ENCODE data around the gene FUT8.

The FUT8 gene

GRCh38 chr14:65718629-65719028 lies 306.1 kb downstream of the FUT8 start:
- DNase-seq = no peak

GRCh38 chr14:65720171-65720570 lies 307.6 kb downstream of the FUT8 start:
- DNase-seq = no peak

- no peak for DNase-seq
These were observed 308.2 kb downstream of the FUT8 start for GRCh38 chr14:65720743-65721142.

GRCh38 chr14:65723348-65723747 lies 310.8 kb downstream of the FUT8 start:
- DNase-seq = no peak

GRCh38 chr14:65728604-65729003 lies 316.1 kb downstream of the FUT8 start:
- DNase-seq = no peak

- DNase-seq = no peak
These were observed 317.0 kb downstream of the FUT8 start for GRCh38 chr14:65729566-65729965.

- no peak for DNase-seq
These were observed 319.5 kb downstream of the FUT8 start for GRCh38 chr14:65731933-65732506.

- DNase-seq = no peak
These were observed 325.8 kb downstream of the FUT8 start for GRCh38 chr14:65738339-65738738.

- no peak for DNase-seq
These were observed 333.1 kb downstream of the FUT8 start for GRCh38 chr14:65745396-65746190.

GRCh38 chr14:65748796-65749195 lies 336.3 kb downstream of the FUT8 start:
- DNase-seq = no peak

GRCh38 chr14:65749287-65749686 lies 336.8 kb downstream of the FUT8 start:
- DNase-seq = no peak

- no peak for DNase-seq
These were observed 338.4 kb downstream of the FUT8 start for GRCh38 chr14:65750906-65751305.

- no peak for DNase-seq
These were observed 339.0 kb downstream of the FUT8 start for GRCh38 chr14:65751510-65751909.

- no peak for DNase-seq
These were observed 340.5 kb downstream of the FUT8 start for GRCh38 chr14:65753061-65753460.

- DNase-seq = no peak
These were observed 342.8 kb downstream of the FUT8 start for GRCh38 chr14:65755331-65755730.

GRCh38 chr14:65756880-65757279 lies 344.4 kb downstream of the FUT8 start:
- no peak for DNase-seq

GRCh38 chr14:65769151-65769550 lies 356.6 kb downstream of the FUT8 start:
- no peak for DNase-seq

GRCh38 chr14:65770681-65771080 lies 358.2 kb downstream of the FUT8 start:
- DNase-seq = no peak

GRCh38 chr14:65771271-65771670 lies 358.7 kb downstream of the FUT8 start:
- no peak for DNase-seq

- DNase-seq = no peak
These were observed 359.9 kb downstream of the FUT8 start for GRCh38 chr14:65772466-65772865.

- DNase-seq = no peak
These were observed 360.5 kb downstream of the FUT8 start for GRCh38 chr14:65772921-65773574.

- no peak for DNase-seq
These were observed 361.5 kb downstream of the FUT8 start for GRCh38 chr14:65774041-65774440.

- no peak for DNase-seq
These were observed 363.8 kb downstream of the FUT8 start for GRCh38 chr14:65776193-65776852.

- no peak for DNase-seq
These were observed 368.0 kb downstream of the FUT8 start for GRCh38 chr14:65780566-65780965.

All from stimulated activated CD4-positive, alpha-beta T cell treated with anti-CD3 and anti-CD28 coated beads, Interleukin-15, amount 100 ng/mL, for 24 hours (primary cell).